HG03439 (cell line): ENCODE measurements around the gene CCDC136.

Source experiments
- ATAC-seq: cut with Tn5 transposase; IDR thresholded peaks from one replicate; pipeline ENCODE4 v1.9.1; 2021; ENCODE audit warnings: mild to moderate bottlenecking, moderate library complexity; ENCODE audit not compliant: unreplicated experiment

CCDC136 gene

DNA sequence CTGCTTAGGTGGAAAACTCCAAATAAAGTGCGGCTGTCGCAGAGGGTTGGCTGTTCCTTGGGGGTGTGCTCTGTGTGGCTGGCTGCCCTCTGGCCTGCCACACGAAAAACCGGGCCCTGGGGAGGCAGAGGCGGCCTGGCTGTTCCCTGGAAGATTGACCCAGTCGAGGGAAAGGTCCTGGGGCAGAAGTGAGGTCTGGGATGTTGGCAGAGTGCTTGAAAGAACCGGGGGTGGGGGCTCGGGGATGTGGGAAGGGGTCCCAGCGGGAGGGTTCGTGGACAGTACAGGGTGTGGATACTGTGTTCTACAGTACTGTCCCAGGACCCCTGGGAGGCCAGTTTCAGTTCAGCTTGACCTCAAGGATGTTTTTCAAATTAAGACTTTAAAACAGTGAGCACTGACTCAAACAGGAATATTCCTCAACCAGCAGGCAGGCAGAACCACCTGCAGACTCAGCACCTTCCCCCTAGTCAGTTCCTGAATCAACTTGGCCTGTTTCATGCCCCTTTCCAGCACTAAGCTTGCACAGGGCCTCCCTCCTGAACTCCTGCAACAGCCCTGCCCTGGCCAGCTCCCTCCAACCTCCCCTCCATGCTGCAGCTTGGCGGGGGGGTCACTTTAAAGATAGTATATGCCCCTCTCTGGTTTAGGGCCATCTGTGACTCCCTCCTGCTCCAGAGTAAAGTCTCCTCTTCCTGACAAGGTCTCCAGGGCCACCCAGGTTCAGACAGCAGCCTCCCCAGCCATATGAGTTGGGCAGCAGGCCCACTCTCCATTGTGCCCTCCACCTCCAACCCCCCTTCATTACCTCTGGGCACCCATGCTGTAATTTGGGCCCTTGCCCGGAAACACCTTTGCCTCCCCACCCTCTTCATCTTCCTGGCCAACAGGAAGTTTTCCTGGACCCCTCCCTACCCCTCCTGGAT lies 67.7 kb downstream of the CCDC136 start:
- ATAC-seq = no peak

DNA sequence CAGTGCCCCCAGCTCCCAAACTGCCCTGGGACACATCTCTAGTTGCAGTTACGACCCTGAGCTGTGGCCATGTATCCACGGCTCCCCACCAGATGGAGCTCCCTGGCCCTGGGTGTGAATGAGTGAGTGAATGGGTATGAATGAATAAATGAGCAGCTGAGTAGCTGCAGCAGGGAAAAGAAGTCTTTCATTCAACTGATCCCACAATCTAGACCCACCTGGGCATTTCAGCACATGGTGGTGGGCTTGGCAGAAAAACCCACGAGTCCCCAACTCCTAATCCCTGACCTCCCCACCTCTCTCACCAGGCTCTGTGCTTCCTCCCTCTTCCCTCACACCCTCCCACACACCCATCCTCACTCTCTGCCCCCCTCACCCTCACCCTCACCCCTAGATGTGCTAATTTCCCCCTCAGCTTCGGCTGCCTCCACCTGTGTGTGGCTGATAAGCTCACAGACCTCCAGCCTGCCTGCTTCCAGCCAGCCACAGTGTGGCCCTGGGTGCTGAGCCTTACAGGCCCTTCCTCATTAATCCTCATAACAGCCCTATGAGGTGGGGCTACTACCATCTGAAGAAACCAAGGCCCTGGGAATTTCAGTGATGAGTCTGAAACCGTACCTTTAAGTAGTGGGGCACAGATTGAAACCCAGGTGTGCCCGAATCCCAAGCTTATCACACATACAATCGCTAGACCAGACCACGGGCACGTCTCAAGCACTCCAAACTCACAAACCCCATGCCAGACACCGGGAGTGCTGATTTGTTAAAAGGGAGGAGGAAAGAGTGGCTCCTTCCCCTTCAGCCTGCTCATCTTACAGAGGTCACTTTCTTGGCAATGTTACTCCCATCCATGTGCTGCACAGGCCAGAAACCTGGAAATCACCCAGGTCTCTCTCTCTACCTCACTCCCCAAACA lies 68.6 kb downstream of the CCDC136 start:
- ATAC-seq = no peak

DNA sequence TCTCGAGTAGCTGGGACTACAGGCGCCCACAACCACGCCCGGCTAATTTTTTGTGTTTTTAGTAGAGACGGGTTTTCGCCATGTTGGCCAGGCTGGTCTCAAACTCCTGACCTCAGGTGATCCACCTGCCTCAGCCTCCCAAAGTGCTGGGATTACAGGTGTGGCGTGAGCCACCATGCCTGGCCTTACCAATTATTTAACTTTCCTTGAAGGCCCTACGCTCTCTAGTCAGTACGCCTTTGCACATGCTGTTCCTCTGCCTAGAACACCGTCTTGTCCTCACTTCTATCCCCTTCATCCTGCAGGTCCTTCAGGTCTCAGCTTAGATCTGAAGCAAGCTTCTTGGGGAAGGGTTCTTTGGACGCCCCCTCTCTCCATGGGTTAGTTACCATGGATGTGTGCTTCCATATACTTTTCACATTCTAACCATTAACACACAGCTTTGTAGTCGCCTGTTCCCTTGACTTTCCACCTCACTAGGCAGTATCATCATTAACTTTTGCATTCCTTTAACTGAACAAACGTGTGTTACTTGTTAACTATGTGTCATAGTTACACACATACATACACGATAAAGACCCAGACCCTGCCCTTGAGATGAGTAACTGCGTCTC lies 70.3 kb downstream of the CCDC136 start:
- ATAC-seq = no peak

DNA sequence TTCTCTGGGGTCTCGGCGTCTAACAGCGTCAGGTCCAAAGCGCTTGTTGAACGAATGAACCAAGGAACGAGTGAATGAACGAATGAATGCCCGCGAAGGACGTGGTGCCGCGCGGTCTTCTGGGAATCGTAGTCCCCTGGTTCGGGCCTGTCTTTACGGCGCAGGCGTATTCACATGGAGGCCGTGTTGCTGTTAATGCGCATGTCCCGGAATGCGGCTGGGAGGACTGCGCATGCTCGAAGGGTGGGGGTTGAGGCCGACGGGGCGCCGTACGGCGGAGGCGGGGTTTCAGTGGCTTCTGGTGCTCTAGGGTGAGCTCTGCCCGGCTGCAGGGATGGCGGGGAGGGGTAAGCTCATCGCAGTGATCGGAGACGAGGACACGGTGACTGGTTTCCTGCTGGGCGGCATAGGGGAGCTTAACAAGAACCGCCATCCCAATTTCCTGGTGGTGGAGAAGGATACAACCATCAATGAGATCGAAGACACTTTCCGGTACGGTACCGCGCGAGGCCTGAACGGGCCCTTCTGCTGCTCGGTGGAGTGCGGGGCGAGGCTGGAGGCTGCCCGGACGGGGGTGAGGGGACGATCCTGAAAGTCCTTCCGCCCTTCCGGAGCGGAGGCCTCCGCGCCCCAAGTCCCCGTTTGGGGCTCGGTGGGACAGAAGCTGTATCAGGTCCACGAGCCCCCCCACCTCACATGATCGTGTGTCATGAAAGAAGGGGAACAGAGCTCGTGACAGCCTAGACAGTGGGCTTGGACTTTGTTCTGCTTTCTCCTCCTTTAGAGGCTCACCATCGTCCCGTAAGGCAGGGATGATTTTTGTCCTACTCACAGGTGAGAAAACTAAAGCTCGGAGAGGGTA lies 71.0 kb downstream of the CCDC136 start, which contains the start of gene ATP6V1F:
ATP6V1F (plus strand) TSS at position 286 of the 862 bp plus-strand sequence; CDS start at position 335, 49 bp downstream.
- ATAC-seq = peak; percentile 83

DNA sequence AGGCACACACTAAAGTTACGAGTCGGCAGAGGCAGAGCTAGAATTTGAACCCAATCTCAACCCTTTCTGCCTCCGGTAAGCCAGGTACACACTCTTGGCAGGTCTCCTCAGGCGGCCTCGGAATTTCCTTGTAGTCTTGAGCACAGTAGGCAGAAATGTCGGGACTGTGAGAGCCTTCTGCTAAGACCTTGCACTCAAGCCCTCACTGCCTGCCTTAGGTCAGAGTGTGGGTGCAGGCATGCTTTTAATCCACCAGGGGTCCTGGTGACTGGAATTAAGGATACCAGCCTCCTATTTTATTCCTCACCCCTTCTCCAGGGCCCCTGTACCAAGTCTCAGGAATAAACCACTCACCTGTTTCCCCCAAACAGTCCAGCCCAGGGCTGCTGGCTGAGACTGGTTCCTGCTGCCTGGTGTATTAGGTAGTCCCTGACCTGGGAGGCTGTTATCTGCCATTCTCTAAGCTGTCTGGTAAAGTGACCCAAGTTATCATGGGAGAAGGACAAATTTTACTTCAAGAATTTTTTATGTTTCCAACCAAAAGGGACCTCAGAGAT lies 71.7 kb downstream of the CCDC136 start:
- peak; percentile 27 for ATAC-seq

DNA sequence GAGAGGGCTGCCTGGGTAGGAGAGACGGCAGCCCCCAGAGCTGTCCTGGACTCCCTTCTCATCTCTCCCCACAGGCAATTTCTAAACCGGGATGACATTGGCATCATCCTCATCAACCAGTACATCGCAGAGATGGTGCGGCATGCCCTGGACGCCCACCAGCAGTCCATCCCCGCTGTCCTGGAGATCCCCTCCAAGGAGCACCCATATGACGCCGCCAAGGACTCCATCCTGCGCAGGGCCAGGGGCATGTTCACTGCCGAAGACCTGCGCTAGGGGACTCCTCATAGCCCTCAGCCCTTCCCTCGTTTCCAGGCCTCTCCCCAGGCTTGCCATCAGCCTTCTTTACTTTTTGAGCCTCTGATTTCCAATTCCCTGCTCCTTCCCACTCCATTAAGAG lies 73.5 kb downstream of the CCDC136 start:
- ATAC-seq = no peak

DNA sequence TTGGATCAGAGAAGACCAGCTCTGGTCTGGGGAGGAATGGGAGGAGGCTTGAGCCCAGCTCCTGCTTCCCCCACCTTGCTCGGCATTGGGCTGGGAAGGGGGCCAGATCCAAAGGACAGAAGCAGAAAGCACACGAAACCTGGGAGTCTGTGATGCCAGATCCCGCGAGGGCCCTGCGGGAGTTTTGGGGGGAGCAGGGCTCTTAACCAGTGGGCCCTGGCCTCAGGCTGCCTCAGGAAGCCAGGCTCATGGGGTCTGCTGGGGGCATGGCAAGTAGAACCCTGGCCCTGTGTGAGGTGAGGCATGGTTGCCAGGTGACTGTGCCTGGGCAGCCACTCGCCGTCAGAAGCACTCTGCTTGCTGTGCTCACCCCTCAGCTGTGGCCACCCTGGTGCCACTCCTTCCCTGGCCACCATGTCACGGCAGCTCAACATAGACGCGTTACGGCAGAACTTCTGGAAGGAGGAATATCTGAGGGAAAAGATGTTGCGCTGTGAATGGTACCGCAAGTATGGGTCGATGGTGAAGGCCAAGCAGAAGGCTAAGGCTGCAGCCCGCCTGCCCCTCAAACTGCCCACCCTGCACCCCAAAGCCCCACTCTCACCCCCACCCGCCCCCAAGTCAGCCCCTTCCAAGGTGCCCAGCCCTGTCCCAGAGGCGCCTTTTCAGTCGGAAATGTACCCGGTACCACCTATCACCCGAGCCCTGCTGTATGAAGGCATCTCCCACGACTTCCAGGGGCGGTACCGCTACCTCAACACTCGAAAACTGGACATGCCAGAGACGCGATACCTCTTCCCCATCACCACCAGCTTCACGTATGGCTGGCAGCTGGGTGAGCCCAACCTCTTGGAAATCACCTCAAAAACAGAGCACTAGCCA lies 74.5 kb downstream of the CCDC136 start:
- no peak for ATAC-seq

DNA sequence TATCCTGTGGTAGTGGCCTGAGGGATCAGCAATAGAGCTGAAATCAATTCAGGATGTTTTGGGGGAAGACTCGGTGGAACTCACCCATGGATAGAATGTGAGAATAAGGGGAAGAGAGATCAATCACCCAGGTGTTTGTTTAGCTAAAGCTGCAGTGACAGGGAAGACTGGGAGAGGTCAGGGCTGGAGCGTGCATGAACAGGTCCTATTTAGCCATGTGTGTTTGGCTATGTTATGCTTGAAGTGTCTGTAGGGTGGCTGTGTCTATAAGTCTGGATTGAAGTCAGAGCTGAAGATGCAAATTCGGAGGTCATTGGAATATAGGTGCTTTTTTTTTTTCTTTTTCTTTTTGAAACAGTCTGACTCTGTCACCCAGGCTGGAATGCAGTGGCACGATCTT lies 75.5 kb downstream of the CCDC136 start:
- no peak for ATAC-seq

DNA sequence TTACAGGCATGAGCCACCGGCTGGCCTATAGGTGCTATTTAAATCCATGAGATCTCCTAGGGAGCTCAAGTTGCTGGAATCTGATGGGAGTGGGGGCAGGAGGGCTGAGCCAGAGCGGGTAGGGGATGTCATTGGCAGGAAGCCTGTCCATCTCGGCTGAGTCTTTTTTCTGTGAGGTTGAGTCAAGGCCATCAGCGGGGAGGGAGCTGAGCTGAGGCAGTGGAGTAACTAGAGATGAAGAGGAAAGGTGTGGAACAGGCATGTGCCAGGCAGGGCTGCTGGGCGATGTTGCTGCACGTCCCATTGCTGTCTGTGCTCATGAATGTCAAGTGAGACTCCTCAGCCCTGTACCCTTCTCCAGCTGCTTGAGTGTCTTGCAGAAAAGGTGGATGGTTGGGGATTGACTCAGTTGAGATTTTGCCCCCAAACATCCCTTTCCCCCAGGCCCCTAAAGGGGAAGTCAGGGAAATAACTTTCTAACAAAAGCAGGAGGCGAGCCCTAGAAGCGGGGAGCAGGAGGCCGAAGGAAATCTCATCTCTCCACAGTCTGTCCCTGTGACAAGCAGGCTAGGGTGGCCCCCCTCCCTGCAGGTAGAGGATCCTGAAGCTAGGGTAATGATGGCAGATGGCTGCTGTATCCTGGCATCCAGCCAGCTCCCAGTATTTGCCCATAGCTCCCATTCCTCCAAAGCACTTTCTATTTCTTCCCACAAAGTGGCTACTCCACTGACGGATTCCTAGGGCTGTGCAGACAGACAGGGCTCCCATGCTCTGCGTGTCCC lies 76.3 kb downstream of the CCDC136 start:
- ATAC-seq = no peak

DNA sequence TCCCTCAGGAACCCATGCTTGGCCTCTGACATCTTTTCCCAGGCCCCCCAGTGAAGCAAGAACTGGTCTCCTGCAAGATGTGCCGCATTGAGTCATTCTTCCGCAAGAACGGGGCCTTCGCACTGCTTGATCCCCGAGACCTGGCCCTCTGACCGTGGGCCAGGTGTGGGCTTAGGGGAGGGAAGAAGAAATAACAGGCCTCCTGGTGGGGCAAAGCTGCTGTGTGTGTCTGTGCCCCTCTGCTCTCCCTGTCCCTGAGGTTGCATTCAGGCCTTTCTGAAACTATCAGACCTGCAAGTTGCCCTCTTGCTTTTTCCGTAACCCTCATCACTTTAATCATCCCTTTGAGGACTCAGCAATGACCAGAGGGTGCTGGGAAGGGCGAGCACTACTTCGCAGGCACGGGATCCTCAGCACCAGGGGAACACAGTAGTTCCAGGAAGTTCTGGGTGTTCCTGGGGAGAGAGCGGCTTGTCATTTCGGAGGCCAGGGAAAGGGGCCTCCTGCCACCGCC lies 76.9 kb downstream of the CCDC136 start:
- no peak for ATAC-seq

DNA sequence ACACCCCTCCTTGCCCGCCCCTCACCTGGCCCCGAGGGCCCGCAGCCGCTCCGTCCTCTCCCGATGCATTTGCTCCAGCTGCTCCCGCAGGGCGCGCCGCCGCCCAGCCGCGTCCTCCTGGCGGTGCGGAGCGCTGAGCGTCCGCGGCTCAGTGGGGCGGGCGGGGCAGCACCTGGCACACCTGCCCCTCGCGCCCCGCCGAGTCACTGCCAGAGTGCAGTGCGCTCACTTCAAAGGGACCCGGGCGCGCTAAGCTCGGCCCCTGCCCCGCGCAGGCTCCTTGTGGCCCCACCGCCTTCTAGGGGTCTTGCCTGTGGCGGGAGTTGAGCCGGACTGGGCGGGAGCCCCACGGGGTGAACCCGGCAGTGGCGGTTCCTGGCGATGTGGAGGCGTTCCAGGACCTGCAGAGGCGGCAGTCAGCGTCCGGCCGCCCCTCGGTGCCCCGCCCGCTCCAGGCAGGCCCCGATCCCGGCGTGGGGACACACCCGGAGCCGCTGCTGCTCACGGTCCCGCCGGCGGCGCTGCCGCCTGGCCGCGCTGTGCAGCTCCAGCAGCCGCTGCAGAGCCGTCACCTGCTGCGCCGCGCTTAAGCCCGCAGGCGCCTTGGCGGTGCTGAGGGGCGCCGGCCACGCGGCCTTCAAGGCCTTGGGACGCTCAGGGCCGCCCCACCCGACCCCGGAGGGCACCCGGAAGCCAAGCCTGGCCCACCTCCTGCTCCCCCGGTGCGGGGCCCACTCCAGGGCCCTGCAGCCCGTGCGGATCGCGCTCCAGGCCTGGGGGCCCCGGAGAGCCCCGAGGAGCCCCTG lies 77.6 kb downstream of the CCDC136 start:
- no peak for ATAC-seq

DNA sequence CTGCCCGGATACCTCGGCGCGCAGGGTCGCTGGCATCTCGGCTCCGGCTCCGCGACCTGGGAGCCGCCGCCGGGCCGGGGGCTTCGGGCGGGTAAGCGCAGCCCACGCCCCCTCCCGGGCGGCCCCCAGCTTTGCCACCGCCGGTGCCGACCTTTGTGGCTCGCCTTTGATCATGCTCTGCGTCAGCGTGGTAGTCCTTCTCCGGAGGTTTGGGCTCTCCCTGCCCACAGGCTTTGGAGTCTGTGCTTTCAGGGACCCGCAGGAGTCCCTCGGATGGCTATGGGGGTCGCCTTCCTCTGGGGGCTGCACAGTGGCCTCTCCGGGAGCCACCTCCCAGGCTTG lies 78.1 kb downstream of the CCDC136 start:
- ATAC-seq = no peak

DNA sequence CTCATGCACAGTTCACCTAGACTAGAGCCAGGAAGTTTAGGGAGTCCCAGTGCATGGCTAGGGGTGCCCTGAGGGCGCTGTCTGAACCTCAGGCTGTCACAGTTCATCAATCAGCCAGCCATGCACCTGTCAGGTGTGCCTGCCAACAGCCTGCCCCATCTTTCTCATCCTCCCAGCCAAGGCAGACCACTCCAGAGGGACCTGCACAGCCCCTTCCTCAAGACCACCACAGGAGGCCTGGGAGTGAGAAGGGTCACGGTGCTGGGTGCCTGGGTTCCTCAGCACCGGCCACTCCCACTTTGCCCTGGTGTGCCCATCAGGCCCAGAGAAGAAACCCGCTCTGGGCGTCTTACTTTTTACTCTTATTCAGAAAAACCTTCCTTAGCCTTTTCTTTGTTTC lies 79.3 kb downstream of the CCDC136 start:
- no peak for ATAC-seq
